Right ventricle myocardium superior (tissue), 1 donor: ENCODE data around the gene BTK. TPM values are rescaled to one million over a fixed set of nuclear protein-coding genes. Genes with fewer than 3 reads are reported as not detected.

Experiments
- ATAC-seq: fragments of 200-7000 bp; cut with Tn5 transposase; one replicate; pipeline ENCODE4 v1.9.1; 2020; ENCODE audit warnings: mild to moderate bottlenecking; ENCODE audit not compliant: poor library complexity
- DNase-seq: peaks from one replicate; pipeline ENCODE4 v3.0.0-alpha.2; 2020
- intact Hi-C: fragments of 100-400 bp; cut with DNase I; formaldehyde crosslinking; loops from one replicate; pipeline ENCODE4 v1.11.2; 2022
- long read RNA-seq: library from polyadenylated mRNA; unstranded; transcript quantifications from one replicate; pipeline ENCODE4 v2.0.0, GENCODE V29; 2021
- total RNA-seq: library from RNA; stranded (reverse); fragmentation: NEBNext Ultra II Directional; extraction: Animal tissue kit (Norgen Biotek cat#: 25700); gene quantifications from one replicate; pipeline ENCODE4 v1.2.1, GENCODE V29; 2021
- donor health status: DM: no; HTN: yes; CAD: no; lungs with severe emphysema.

The BTK gene
- 1.8 TPM for total RNA-seq
- long read RNA-seq, transcript BTK-201 (19 exons, 2,579 nt) = major isoform, 7 of 7 reads
- long read RNA-seq, partial matches to known transcripts = 0 of 7 reads
- long read RNA-seq, other reads (novel, unspliced or antisense) = 0 of 7 reads

- ATAC-seq (no peak), DNase-seq (no peak)
- intact Hi-C loops = no loop called here
These were observed at the start of gene BTK for GRCh38 chrX:101385795-101386541. Gene BTK (minus strand): TSS chrX:101386191. CDS start chrX:101375284, 10,907 bp downstream.

GRCh38 chrX:101430457-101431078 lies 44.6 kb upstream of the BTK start:
- intact Hi-C loops = no loop called here
- DNase-seq (no peak), ATAC-seq (no peak)

- intact Hi-C loops = no loop called here
- DNase-seq = no peak
- no peak for ATAC-seq
These were observed 43.9 kb upstream of the BTK start for GRCh38 chrX:101429934-101430333.

- no peak for DNase-seq
- ATAC-seq = no peak
- intact Hi-C loops = no loop called here
These were observed 42.0 kb upstream of the BTK start for GRCh38 chrX:101427954-101428353.

- intact Hi-C loops = no loop called here
- ATAC-seq = no peak
- no peak for DNase-seq
These were observed 33.5 kb upstream of the BTK start for GRCh38 chrX:101419489-101419888.

- DNase-seq = peak; percentile 83
- intact Hi-C loops = no loop called here
- peak; percentile 92 for ATAC-seq
These were observed 32.2 kb upstream of the BTK start for GRCh38 chrX:101417981-101418841.

- intact Hi-C loops = no loop called here
- no peak for ATAC-seq
- DNase-seq = no peak
These were observed 31.2 kb upstream of the BTK start for GRCh38 chrX:101417190-101417589.

- ATAC-seq (no peak), DNase-seq (no peak)
- intact Hi-C loops = no loop called here
These were observed 30.7 kb upstream of the BTK start for GRCh38 chrX:101416691-101417090.

GRCh38 chrX:101415180-101416145 lies 29.5 kb upstream of the BTK start:
- DNase-seq (no peak), ATAC-seq (peak; percentile 55)
- intact Hi-C loops = no loop called here

- intact Hi-C loops = no loop called here
- DNase-seq (no peak), ATAC-seq (no peak)
These were observed 26.0 kb upstream of the BTK start for GRCh38 chrX:101411984-101412383.

- no peak for DNase-seq
- no peak for ATAC-seq
- intact Hi-C loops = no loop called here
These were observed 24.5 kb upstream of the BTK start for GRCh38 chrX:101410461-101410860.

- no peak for ATAC-seq
- intact Hi-C loops = no loop called here
- DNase-seq = no peak
These were observed 23.1 kb upstream of the BTK start for GRCh38 chrX:101409043-101409442.

- DNase-seq = no peak
- intact Hi-C loops = no loop called here
- ATAC-seq = peak; percentile 7
These were observed 22.5 kb upstream of the BTK start for GRCh38 chrX:101408532-101408841.

- ATAC-seq (peak; percentile 97), DNase-seq (peak; percentile 93)
- intact Hi-C loops = no loop called here
These were observed 21.9 kb upstream of the BTK start, which contains the start of the genes GLA and HNRNPH2 for GRCh38 chrX:101407748-101408531. Gene GLA (minus strand): TSS chrX:101407925. CDS start chrX:101407903, 22 bp downstream. Gene HNRNPH2 (plus strand): TSS chrX:101408222. CDS start chrX:101411989, 3,767 bp downstream.

GRCh38 chrX:101407167-101407747 lies 21.3 kb upstream of the BTK start:
- peak; percentile 8 for ATAC-seq
- intact Hi-C loops = no loop called here

GRCh38 chrX:101399825-101400224 lies 13.8 kb upstream of the BTK start:
- intact Hi-C loops = no loop called here
- DNase-seq (no peak), ATAC-seq (no peak)

More at GRCh38 chrX:101407167-101407747, 21.3 kb upstream of the BTK start:
- no peak for DNase-seq

- intact Hi-C loops = no loop called here
- no peak for ATAC-seq
- DNase-seq = no peak
These were observed 12.7 kb upstream of the BTK start for GRCh38 chrX:101398694-101399093.
